Stimulated activated CD4-positive, alpha-beta T cell treated with anti-CD3 and anti-CD28 coated beads, Interleukin-1b, Interleukin-23, amount 100 ng/mL, for 24 hours (primary cell): ENCODE data around the gene SET.

Source experiments
- DNase-seq, 4 experiments: peaks; one replicate each; pipeline ENCODE4 v3.0.0-alpha.2; 2020; ENCODE audit warnings: low read depth in 4 of 4, low spot score in 1 of 4

The SET gene

GRCh38 chr9:128728298-128728697, 39.3 kb downstream of the SET start:
- DNase-seq, result no peak

GRCh38 chr9:128729302-128729701, 40.3 kb downstream of the SET start:
- DNase-seq, result no peak

GRCh38 chr9:128729766-128730517, 40.9 kb downstream of the SET start:
- DNase-seq, result no peak

- no peak for DNase-seq
Measured at GRCh38 chr9:128731093-128731492, 42.1 kb downstream of the SET start.

- no peak for DNase-seq
Measured at GRCh38 chr9:128731691-128732090, 42.7 kb downstream of the SET start.

- no peak for DNase-seq
Measured at GRCh38 chr9:128732576-128732975, 43.6 kb downstream of the SET start.

GRCh38 chr9:128733256-128733655, 44.2 kb downstream of the SET start:
- no peak for DNase-seq

GRCh38 chr9:128735373-128735772, 46.4 kb downstream of the SET start:
- DNase-seq, result no peak

GRCh38 chr9:128742401-128742800, 53.4 kb downstream of the SET start:
- no peak for DNase-seq

- DNase-seq, result no peak
Measured at GRCh38 chr9:128743421-128743820, 54.4 kb downstream of the SET start.
